H1 (cell line): ENCODE data around the gene ID1. TPM values are rescaled to one million over a fixed set of nuclear protein-coding genes. Genes with fewer than 3 reads are reported as not detected.
A peak's percentile ranks its signal among the peaks of the same experiment; 100 is the strongest.

Experiments
- CTCF ChIA-PET: fragments of 300-600 bp; sonication (Branson Sonifier 250); formaldehyde crosslinking; loops from one replicate; lab custom pipeline; 2021; ENCODE audit not compliant: partially characterized antibody; lab: Charles Lee
- POLR2A ChIA-PET: fragments of 300-600 bp; sonication (Branson Sonifier 250); formaldehyde crosslinking; loops from one replicate; lab custom pipeline; 2021; ENCODE audit warnings: inconsistent platforms; ENCODE audit not compliant: partially characterized antibody; lab: Charles Lee
- DNase-seq, 2 experiments: peaks; one replicate each; pipeline versions ENCODE4 v3.0.0 to v3.0.0-alpha.2; 2010 to 2022; ENCODE audit warnings: low spot score in 2 of 2, low read depth in 1 of 2, mixed read lengths in 1 of 2
- FAIRE-seq: peaks from 2 replicates; lab custom pipeline; 2011; peaks lifted over from hg19 to GRCh38; lab: Jason Lieb, UNC
- H2AFZ ChIP-seq: 2 replicates; pipeline ENCODE4 v1.8.1; 2012; ENCODE audit warnings: low read length, inconsistent platforms
- H2AK5ac ChIP-seq: 2 replicates; pipeline ENCODE4 v1.6.1; 2013; ENCODE audit warnings: low read depth, low read length
- H2BK120ac ChIP-seq: replicated peaks from 2 replicates; pipeline ENCODE3; 2013; ENCODE audit warnings: low read depth, low read length, inconsistent platforms
- H2BK12ac ChIP-seq: 2 replicates; pipeline ENCODE4 v1.6.1; 2013; ENCODE audit warnings: low read depth, low read length
- H2BK15ac ChIP-seq: 2 replicates; pipeline ENCODE4 v1.6.1; 2013; ENCODE audit warnings: low read length
- H2BK20ac ChIP-seq: 2 replicates; pipeline ENCODE4 v1.6.1; 2013; ENCODE audit warnings: low read length
- H2BK5ac ChIP-seq: 2 replicates; pipeline ENCODE4 v1.6.1; 2013; ENCODE audit warnings: low read depth, low read length
- H3K14ac ChIP-seq: 2 replicates; pipeline ENCODE4 v1.6.1; 2013; ENCODE audit warnings: inconsistent platforms; ENCODE audit not compliant: insufficient read length
- H3K18ac ChIP-seq: 2 replicates; pipeline ENCODE4 v1.6.1; 2013; ENCODE audit warnings: low read length; ENCODE audit errors: extremely low read depth
- H3K23ac ChIP-seq: 2 replicates; pipeline ENCODE4 v1.6.1; 2013; ENCODE audit warnings: inconsistent platforms; ENCODE audit not compliant: insufficient read length
- H3K23me2 ChIP-seq: 2 replicates; pipeline ENCODE4 v1.6.1; 2013; ENCODE audit warnings: low read depth, low read length
- H3K27ac ChIP-seq: 2 replicates; pipeline ENCODE4 v1.6.1; 2011; ENCODE audit warnings: low read depth, low read length, inconsistent platforms
- H3K27me3 ChIP-seq, 4 experiments: replicated peaks in 1 of 4; 1 replicate in 1 of 4; 2 replicates in 3 of 4; pipeline versions ENCODE4 v1.6.1 to v1.8.1; 2011 to 2013; ENCODE audit warnings: low read length in 3 of 4, mild to moderate bottlenecking in 3 of 4, inconsistent platforms in 2 of 4, mixed read lengths in 2 of 4, moderate library complexity in 1 of 4; ENCODE audit not compliant: control insufficient read depth in 3 of 4, insufficient read depth in 3 of 4; ENCODE audit errors: extremely low read depth in 1 of 4
- H3K36me3 ChIP-seq, 4 experiments: 2 replicates each; pipeline versions ENCODE4 v1.6.1 to v1.8.1; 2011 to 2013; ENCODE audit warnings: mild to moderate bottlenecking in 4 of 4, low read length in 3 of 4, moderate library complexity in 2 of 4, control low read depth in 1 of 4, inconsistent platforms in 1 of 4; ENCODE audit not compliant: insufficient read depth in 4 of 4, control insufficient read depth in 2 of 4
- H3K4ac ChIP-seq: replicated peaks from 2 replicates; pipeline ENCODE3; 2013; ENCODE audit warnings: low read length, low read depth, mixed read lengths, inconsistent platforms; ENCODE audit not compliant: insufficient read length
- H3K4me1 ChIP-seq, 4 experiments: replicated peaks in 1 of 4; 1 replicate in 1 of 4; 2 replicates in 3 of 4; pipeline versions ENCODE4 v1.6.1 to v1.8.1; 2011 to 2013; ENCODE audit warnings: low read length in 3 of 4, inconsistent platforms in 2 of 4, mixed read lengths in 1 of 4; ENCODE audit not compliant: insufficient read depth in 4 of 4, control insufficient read depth in 3 of 4
- H3K4me2 ChIP-seq, 2 experiments: 2 replicates each; pipeline versions ENCODE4 v1.6.1 to v1.8.1; 2011 to 2013; ENCODE audit warnings: low read depth in 2 of 2, low read length in 2 of 2, control low read depth in 1 of 2, inconsistent platforms in 1 of 2, mild to moderate bottlenecking in 1 of 2; ENCODE audit not compliant: insufficient read depth in 1 of 2
- H3K4me3 ChIP-seq, 4 experiments: fragments of 200-600, 300-600 bp in 1 of 4; sonication (generic), shearing (Covaris generic), sonication (Bioruptor Twin) in 1 of 4; 2 replicates each; pipeline versions ENCODE4 v1.5.1 to v1.8.1; 2011 to 2016; ENCODE audit warnings: low read length in 4 of 4, low read depth in 3 of 4, control low read depth in 2 of 4, inconsistent platforms in 2 of 4, mild to moderate bottlenecking in 2 of 4, mixed read lengths in 1 of 4, moderate library complexity in 1 of 4; ENCODE audit not compliant: insufficient read depth in 2 of 4; ENCODE audit errors: extremely low read depth in 1 of 4
- H3K56ac ChIP-seq: replicated peaks from 2 replicates; pipeline ENCODE3; 2013; ENCODE audit warnings: low read depth, mild to moderate bottlenecking, mixed read lengths, low read length, inconsistent platforms; ENCODE audit not compliant: insufficient read length
- H3K79me1 ChIP-seq: 2 replicates; pipeline ENCODE4 v1.6.1; 2013; ENCODE audit warnings: low read depth, low read length, control low read depth
- H3K79me2 ChIP-seq, 2 experiments: 2 replicates each; pipeline versions ENCODE4 v1.6.1 to v1.8.1; 2012 to 2013; ENCODE audit warnings: low read length in 2 of 2, mild to moderate bottlenecking in 2 of 2, inconsistent platforms in 1 of 2; ENCODE audit not compliant: insufficient read depth in 2 of 2, control insufficient read depth in 1 of 2
- H3K9ac ChIP-seq, 4 experiments: replicated peaks in 1 of 4; 1 replicate in 1 of 4; 2 replicates in 3 of 4; pipeline versions ENCODE4 v1.6.1 to v1.8.1; 2011 to 2013; ENCODE audit warnings: low read depth in 3 of 4, low read length in 3 of 4, control low read depth in 2 of 4, mild to moderate bottlenecking in 2 of 4, moderate library complexity in 2 of 4, inconsistent platforms in 1 of 4; ENCODE audit errors: extremely low read depth in 1 of 4
- H3K9me3 ChIP-seq, 2 experiments: 2 replicates each; pipeline versions ENCODE4 v1.6.1 to v1.8.1; 2012 to 2013; ENCODE audit warnings: mild to moderate bottlenecking in 2 of 2, moderate library complexity in 2 of 2, control low read depth in 1 of 2, inconsistent platforms in 1 of 2, low read depth in 1 of 2, low read length in 1 of 2, mixed read lengths in 1 of 2; ENCODE audit not compliant: insufficient read depth in 2 of 2
- H4K20me1 ChIP-seq, 2 experiments: replicated peaks in 1 of 2; 2 replicates each; pipeline versions ENCODE3 to v1.8.1; 2011 to 2013; ENCODE audit warnings: inconsistent platforms in 2 of 2, low read length in 2 of 2, mild to moderate bottlenecking in 1 of 2; ENCODE audit not compliant: insufficient read depth in 2 of 2, control insufficient read depth in 1 of 2
- H4K5ac ChIP-seq: 2 replicates; pipeline ENCODE4 v1.6.1; 2013; ENCODE audit warnings: low read length, low read depth, mixed read lengths, inconsistent platforms; ENCODE audit not compliant: insufficient read length
- H4K8ac ChIP-seq: 2 replicates; pipeline ENCODE4 v1.8.0; 2013; ENCODE audit warnings: mild to moderate bottlenecking, moderate library complexity, low read length, inconsistent platforms; ENCODE audit not compliant: insufficient read depth; ENCODE audit errors: extremely low read depth
- H4K91ac ChIP-seq: replicated peaks from 2 replicates; pipeline ENCODE3; 2013; ENCODE audit warnings: low read length, mixed read lengths, inconsistent platforms; ENCODE audit not compliant: insufficient read length
- BACH1 ChIP-seq: IDR thresholded peaks from 2 replicates; pipeline ENCODE4 v1.6.1; 2012; ENCODE audit warnings: low read length, improper control_type of control experiment
- CREB1 ChIP-seq: IDR thresholded peaks from 2 replicates; pipeline ENCODE4 v1.6.1; 2012; ENCODE audit warnings: inconsistent platforms
- CTBP2 ChIP-seq: IDR thresholded peaks from 2 replicates; pipeline ENCODE4 v1.7.0; 2011; ENCODE audit warnings: borderline replicate concordance, mild to moderate bottlenecking, moderate library complexity, mixed read lengths, low read length; ENCODE audit not compliant: insufficient read depth, insufficient read length
- EGR1 ChIP-seq: IDR thresholded peaks from 2 replicates; pipeline ENCODE4 v1.6.1; 2011; ENCODE audit warnings: low read depth, low read length, borderline replicate concordance
- GABPA ChIP-seq: IDR thresholded peaks from 2 replicates; pipeline ENCODE4 v1.6.1; 2011; ENCODE audit warnings: mild to moderate bottlenecking, low read length, moderate library complexity, borderline replicate concordance; ENCODE audit not compliant: insufficient read depth
- MAX ChIP-seq: IDR thresholded peaks from 2 replicates; pipeline ENCODE4 v1.6.1; 2012; ENCODE audit warnings: inconsistent platforms
- NRF1 ChIP-seq: IDR thresholded peaks from 2 replicates; pipeline ENCODE4 v1.6.1; 2011; ENCODE audit warnings: mild to moderate bottlenecking, low read depth, low read length, improper control_type of control experiment
- POLR2AphosphoS5 ChIP-seq: IDR thresholded peaks from 2 replicates; pipeline ENCODE4 v1.6.1; 2011; ENCODE audit warnings: low read depth, low read length
- RBBP5 ChIP-seq: IDR thresholded peaks from 2 replicates; pipeline ENCODE4 v1.7.1; 2012; ENCODE audit warnings: low read depth, mild to moderate bottlenecking, inconsistent platforms, low read length, moderate library complexity, borderline replicate concordance
- SP2 ChIP-seq: IDR thresholded peaks from 2 replicates; pipeline ENCODE4 v1.6.1; 2012; ENCODE audit warnings: mild to moderate bottlenecking, low read length, inconsistent platforms
- TCF12 ChIP-seq: IDR thresholded peaks from 2 replicates; pipeline ENCODE4 v1.6.1; 2011; ENCODE audit warnings: low read depth, mild to moderate bottlenecking, low read length
- YY1 ChIP-seq: IDR thresholded peaks from 2 replicates; pipeline ENCODE4 v1.6.1; 2011; ENCODE audit warnings: low read depth, mild to moderate bottlenecking, low read length
- WGBS, 2 experiments: shearing (Covaris generic) in 1 of 2; methylation state at CpG; one replicate each; pipeline versions ENCODE4 v1.1.6 to v1.1.7; 2013 to 2015; ENCODE audit warnings: low lambda C conversion rate in 2 of 2, mixed read lengths in 2 of 2, inconsistent platforms in 1 of 2, low coverage in 1 of 2, missing lambda C conversion rate in 1 of 2; ENCODE audit not compliant: insufficient replicate concordance in 2 of 2, insufficient coverage in 1 of 2, insufficient read length in 1 of 2; ENCODE audit errors: extremely low coverage in 1 of 2, missing lambda C conversion rate in 1 of 2; 5-methylcytosine and 5-hydroxymethylcytosine counted together
- polyA plus RNA-seq, 7 experiments: library from polyadenylated mRNA; depleted of rRNA in 3 of 7; stranded (reverse) in 5 of 7; unstranded in 2 of 7; fragments of >200 nt in 5 of 7; fragments of 200-250 nt in 2 of 7; gene quantifications; 1 replicate in 5 of 7; 2 replicates in 1 of 7; 4 replicates in 1 of 7; pipeline versions ENCODE4 v1.2.1 to v1.2.3, GENCODE V29; 2011 to 2013; ENCODE audit warnings: missing spikeins in 2 of 7, mixed read lengths in 2 of 7
- total RNA-seq: library from RNA; stranded (reverse); fragmentation: NEBNext Ultra II Directional; extraction: Animal tissue kit (Norgen Biotek cat#: 25700); gene quantifications from 2 replicates; pipeline ENCODE4 v1.2.1, GENCODE V29; 2021

Gene ID1
- total and polyA plus RNA-seq, 2 of the 8 experiments (the other 6 are each of a cell fraction or from before 2014, with no cell fraction given) = 120 to 357 TPM

- H4K5ac ChIP-seq = no peak overlapping the region
- no peak for FAIRE-seq
- H3K4me2 ChIP-seq = no peak overlapping the region
- TF ChIP-seq GABPA (no peak), MAX (no peak), NRF1 (no peak), RBBP5 (no peak), SP2 (no peak), BACH1 (no peak), TCF12 (no peak), CREB1 (no peak), YY1 (no peak), POLR2AphosphoS5 (no peak), CTBP2 (no peak), EGR1 (no peak)
Observed at GRCh38 chr20:31602431-31602778, 2.7 kb upstream of the ID1 start.

More at GRCh38 chr20:31602431-31602778, 2.7 kb upstream of the ID1 start:
- Histone ChIP-seq H3K18ac (peak overlapping the region; percentile 10; the same call in 1 of the 2 replicates), H3K23ac (no peak overlapping the region), H3K9ac (0 out of 7 replicates have a peak overlapping the region, but pooled peaks of 1 of the 4 experiments have one; percentile 0), H2BK15ac (no peak overlapping the region), H3K4me1 (peaks cover 7 to 19% (median 14%) of the 10 kb centered on the region in 4 experiments), H3K56ac (no peak overlapping the region), H4K8ac (no peak overlapping the region), H2BK20ac (0 out of 2 replicates have a peak overlapping the region, but pooled peaks have one; percentile 86), H2BK12ac (peak overlapping the region; percentile 95; the same call in 1 of the 2 replicates), H3K27me3 (peaks cover 0 to 2% (median 0%) of the 10 kb centered on the region in 4 experiments; a peak in 1 of 7 replicates), H3K4me3 (no peak overlapping the region), H3K36me3 (peaks cover 0 to 11% (median 0%) of the 10 kb centered on the region in 4 experiments; a peak in 1 of 8 replicates), H2BK5ac (no peak overlapping the region), H2AK5ac (peak overlapping the region; percentile 97; the same call in 1 of the 2 replicates), H3K27ac (no peak overlapping the region), H4K91ac (no peak overlapping the region), H3K14ac (no peak overlapping the region), H4K20me1 (peaks cover 0 to 9% of the 10 kb centered on the region in 2 experiments), H3K4ac (peak overlapping the region; percentile 24), H2BK120ac (peak overlapping the region; percentile 8), H3K9me3 (no peaks in the 10 kb centered on the region), H2AFZ (no peak overlapping the region), H3K79me1 (no peaks in the 10 kb centered on the region), H3K79me2 (peaks cover 8 to 20% of the 10 kb centered on the region in 2 experiments; a peak in 3 of 4 replicates), H3K23me2 (peaks cover 10% of the 10 kb centered on the region)
- ChIA-PET CTCF (interaction anchor here (1.3 to 32.8 kb wide), 5 partner anchors 9 to 37 kb away, joined by 4 to 1559 read pairs (median 7); no protein-coding TSS in a partner anchor), POLR2A (interaction anchor here (7.2 to 26.1 kb wide), 2 partner anchors 15 to 33 kb away, joined by 281 to 1033 read pairs; no protein-coding TSS in a partner anchor)
- DNase-seq = no peak
- WGBS, 2 experiments = 91% methylated on average over 4 of the region's 4 CpGs; no CpG with 5 or more reads in 1 of the 2 experiments
